ENCODE data around the gene ARFGEF3.

- TF ChIP-seq, protein P1, sequence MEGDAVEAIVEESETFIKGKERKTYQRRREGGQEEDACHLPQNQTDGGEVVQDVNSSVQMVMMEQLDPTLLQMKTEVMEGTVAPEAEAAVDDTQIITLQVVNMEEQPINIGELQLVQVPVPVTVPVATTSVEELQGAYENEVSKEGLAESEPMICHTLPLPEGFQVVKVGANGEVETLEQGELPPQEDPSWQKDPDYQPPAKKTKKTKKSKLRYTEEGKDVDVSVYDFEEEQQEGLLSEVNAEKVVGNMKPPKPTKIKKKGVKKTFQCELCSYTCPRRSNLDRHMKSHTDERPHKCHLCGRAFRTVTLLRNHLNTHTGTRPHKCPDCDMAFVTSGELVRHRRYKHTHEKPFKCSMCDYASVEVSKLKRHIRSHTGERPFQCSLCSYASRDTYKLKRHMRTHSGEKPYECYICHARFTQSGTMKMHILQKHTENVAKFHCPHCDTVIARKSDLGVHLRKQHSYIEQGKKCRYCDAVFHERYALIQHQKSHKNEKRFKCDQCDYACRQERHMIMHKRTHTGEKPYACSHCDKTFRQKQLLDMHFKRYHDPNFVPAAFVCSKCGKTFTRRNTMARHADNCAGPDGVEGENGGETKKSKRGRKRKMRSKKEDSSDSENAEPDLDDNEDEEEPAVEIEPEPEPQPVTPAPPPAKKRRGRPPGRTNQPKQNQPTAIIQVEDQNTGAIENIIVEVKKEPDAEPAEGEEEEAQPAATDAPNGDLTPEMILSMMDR (IDR thresholded peaks at IDR 0.05) = no peak
- no peak for TF ChIP-seq POLR2A (IDR thresholded peaks at IDR 0.05)
Measured at GRCh38 chr6:138345565-138346285, 184.0 kb downstream of the ARFGEF3 start.
